HG02571 (cell line): Measurements from ENCODE around the gene CERS6.
"Not testable (repeated sequence)": the region's sequence is repeated elsewhere in the genome, so short reads cannot be mapped to it uniquely, and the experiment has no call there.

Experiments used
- ATAC-seq: cut with Tn5 transposase; IDR thresholded peaks from one replicate; pipeline ENCODE4 v1.9.1; 2021; ENCODE audit warnings: mild to moderate bottlenecking, moderate library complexity; ENCODE audit not compliant: unreplicated experiment

Gene CERS6

DNA sequence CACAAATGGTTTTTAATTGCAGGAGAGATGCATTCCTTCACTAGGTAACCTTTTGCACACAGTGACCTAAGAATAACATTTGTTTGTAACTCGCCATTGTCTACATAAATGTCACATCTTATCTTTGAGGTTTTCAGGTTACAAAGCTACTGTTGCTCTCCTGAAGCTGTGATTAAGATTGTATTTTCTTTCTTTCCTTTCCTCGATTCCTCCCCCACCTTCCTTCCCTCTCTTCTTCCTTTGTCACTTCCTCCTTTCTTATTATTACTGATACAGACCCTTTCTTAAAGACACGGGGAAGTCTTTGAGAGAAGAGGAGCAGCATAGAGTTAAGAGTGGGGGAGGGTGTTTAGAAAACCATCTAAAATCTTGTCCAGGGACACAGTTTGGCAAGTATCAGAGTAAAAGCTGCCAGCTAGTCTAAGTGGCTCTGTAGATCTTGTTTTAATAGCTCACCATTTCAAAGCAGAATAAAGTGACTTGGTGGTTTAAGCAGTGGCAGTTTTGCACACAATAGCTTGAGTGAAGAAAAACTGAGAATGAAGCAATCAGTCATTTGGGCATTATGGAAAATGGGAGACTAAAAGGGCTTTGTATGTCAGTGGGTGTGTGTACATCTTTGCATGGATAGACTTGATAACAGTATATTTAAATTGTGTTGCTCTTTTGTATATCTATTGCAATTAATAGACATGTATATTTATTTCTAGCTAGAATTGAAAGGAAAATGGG lies 10.9 kb downstream of the CERS6 start:
- ATAC-seq = no peak

DNA sequence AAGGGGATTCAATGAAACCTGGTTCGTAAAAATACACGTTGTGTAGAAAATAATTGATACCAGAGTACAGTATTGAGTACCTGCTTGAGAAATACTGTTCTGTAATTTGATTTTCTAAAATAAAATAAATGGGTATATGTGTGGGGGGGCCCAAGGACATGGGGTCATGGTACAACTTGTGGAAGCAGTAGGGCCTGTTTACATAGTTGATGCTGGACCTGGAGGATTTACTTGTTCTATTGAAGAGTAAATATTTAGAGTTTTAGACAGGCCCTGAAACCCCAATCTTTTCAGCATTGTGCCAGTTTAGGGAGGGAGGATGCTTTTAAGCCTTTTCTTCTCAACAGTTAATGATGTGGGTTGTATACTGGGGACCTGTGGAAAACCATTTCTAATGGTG lies 11.7 kb downstream of the CERS6 start:
- ATAC-seq = no peak

DNA sequence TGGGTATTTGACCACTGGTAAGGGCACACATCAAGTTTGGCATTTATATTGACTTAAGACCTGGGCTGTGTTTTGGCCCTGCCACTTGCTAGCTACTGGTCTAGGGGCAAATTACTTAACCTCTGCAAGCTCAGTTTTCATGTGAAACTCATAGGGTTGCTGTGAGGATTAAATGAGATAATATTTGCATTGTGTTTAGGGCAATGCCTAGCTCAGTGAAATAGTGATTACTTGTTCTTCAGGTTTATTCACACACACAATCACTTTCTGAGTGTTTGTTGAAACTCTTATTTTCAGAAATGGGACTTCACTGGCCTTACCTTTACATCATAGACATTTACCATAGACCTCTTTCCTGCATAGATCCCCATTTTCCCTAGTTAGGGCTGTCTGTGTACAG lies 12.3 kb downstream of the CERS6 start:
- no peak for ATAC-seq

DNA sequence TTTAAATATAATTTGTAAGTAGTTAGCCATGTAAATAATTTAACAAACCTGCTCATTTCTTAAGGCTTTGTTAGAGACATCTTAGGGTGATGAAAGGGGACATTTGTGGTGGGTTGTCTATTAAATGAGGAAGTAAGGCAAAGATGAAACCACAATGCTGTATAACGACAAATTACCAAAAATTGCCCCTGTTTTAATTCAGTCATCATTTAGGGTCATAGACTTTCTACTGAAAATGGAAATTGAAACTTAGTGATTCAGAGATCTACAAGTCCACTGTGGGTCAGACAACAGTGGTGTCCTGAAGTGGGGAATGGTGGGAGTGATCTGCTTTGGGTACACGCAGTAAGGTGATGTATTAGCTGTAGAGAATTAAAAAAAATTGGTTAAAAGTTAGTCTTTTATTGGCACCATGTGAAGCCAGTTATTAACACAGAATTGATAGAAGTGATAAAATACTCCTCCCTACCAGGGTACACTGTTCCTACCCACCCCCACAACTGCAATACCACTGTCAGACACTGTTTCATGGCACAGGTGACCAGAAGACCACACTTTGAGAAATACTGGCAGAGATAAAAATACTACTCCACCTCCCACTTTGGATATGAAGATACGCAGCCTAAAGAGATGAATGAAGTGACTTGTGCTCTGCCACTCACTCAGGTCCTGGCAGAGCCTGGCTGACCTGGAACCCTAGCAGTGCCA lies 13.4 kb downstream of the CERS6 start:
- ATAC-seq = no peak

DNA sequence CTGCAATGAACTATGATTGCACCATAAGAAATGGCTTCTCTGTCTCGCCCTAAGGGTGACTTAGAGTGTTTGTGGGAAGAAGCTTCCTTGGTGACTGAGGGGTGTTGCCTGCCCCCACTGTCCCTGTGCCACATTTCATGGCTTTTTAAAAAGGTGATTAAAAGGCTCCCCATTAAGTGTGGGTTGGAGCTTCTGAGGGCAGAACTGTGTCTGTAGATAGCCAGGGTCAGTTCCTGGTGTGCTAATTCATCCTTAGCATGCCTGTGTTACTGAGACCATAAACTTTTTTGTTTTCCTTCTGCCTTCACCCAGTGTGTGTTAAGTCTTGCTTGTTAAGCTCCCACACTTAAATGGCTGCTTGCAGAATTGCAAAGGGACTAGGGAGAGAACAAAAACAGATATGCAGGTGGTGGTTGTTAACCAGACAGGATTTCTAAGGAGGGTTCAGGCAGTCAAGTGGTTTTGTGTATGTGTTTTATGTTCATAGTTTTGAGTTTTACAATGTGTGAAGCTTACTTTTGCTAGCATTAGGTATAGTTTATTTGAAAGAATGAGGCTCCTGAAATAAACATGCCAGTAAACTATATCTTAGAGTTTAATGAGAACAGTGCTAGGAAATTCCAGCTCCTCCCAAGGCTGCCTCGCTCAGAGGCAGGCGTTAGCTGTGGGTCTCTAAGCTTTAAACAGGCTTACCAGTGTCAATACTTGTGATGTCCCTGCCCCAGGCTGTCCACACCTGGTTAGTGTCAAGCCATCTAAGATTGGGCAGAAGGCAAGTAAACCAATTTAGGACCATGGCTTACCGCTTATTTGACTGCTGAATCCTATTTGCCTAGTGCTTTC lies 14.5 kb downstream of the CERS6 start:
- peak; percentile 61 for ATAC-seq

DNA sequence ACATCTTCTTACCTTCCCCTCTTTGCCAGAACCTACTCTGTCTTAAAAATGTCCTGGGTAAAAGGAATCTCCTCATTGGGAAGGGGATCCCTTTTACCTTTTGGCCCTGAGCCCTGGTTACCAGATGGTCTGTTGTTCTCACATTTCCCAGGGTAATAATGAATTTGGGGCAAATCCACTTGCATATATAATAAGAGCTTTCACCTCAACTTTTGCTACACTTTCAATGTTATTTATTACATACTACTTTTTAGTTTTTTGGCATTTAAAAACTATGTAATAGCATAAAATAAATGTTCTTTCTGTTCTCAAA lies 15.0 kb downstream of the CERS6 start:
- no peak for ATAC-seq

DNA sequence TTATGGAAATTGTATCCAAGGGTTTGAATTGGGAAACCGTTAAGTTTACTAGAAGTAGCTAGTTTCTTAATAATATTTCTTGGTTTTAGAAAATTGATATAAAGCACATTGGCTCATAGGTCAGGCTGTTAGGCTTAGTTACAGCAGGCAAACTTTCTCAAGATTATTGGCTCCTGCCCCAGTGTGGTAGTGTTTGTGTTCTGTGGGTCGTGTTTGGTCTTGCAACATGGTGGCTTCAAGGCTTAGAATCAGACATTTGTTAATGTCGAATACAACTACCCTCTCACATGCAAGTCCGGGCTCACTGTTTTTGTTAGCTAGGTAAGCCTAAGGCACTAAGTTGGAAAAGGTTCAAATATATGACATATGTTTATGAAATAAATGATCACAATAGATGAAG lies 19.6 kb downstream of the CERS6 start:
- no peak for ATAC-seq

DNA sequence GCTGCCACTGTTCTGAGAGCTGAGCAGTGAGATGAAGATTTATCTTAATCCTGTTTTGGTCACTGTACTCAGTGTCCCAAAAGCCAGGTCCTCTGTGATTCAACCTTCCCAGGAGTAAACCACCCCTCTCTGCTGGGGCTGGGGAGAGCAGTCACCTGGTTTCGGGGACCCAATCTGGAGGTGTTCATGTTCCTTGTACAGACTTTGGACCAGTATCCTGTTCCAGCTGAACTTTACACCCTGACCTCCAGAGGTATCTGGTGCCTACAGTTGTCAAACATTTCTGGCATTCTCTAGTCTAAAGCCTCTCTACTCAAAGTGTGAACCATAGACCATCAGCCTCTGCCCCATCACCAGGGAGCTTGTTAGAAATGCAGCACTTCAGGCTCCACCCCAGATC lies 22.1 kb downstream of the CERS6 start:
- no peak for ATAC-seq

DNA sequence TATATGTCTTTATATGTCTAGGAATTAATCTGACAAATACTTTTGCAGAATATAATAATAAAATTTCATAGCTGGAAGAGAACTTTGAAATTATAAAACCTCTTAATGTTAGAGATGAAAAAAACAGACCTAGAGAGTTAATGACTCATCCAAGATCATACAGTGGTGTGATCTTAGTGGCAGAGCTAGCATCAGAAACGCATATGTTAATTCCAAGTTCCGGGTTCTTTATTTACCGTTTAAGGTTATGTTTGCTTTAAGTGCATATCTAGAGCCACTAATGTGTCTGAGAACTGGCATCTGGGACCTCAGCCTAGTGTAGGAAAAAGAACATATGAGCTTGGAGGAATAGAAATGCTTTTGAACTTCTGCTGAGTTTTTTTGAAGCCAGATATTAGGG lies 24.3 kb downstream of the CERS6 start:
- no peak for ATAC-seq

DNA sequence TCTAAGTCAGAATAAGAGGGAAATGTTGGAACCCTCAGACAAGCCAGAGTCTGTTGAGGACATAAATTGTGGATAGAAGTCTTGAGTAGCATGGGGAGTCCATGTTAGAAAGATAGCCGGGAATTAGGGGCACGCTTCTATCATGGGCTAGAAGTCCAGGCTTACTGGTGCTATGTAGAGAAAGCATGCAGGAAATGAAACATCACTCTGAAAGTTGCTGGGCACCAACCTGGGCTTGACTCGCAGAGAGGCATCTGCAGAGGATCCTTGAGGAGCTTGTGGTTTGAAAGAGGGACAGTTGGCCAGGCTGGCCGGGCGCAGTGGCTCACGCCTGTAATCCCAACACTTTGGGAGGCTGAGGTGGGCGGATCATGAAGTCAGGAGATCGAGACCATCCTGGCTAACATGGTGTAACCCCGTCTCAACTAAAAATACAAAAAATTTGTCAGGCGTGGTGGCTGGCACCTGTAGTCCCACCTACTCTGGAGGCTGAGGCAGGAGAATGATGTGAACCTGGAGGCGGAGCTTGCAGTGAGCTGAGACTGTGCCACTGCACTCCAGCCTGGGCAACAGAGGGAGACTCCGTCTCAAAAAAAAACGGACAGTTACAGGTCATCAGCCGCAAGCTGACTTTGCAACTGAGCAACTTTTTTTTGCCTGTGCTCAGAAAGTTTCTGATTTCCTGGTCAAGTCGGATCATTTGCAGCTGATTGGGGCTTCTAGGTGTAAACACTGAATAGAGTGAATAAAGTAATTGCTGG lies 24.9 kb downstream of the CERS6 start:
- ATAC-seq = no peak

DNA sequence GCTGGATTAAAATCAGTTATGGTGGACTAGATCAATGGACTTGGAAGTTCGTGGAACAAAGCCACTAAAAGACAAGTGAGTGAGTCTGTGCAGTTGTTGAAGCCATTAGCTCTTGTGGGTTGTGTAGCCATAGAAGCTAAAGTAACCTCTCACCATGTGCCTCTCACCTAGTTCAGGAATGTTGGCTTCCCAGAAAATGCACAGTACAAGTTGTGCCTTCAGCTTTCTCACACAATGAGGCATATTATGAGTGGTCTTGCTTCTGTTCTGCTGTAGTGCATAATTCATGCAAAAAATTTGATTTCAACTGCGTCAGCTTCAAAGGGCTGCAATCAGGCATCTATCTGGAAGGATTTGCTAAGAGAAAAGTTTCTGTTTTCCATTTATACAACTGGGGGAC lies 26.2 kb downstream of the CERS6 start:
- no peak for ATAC-seq

DNA sequence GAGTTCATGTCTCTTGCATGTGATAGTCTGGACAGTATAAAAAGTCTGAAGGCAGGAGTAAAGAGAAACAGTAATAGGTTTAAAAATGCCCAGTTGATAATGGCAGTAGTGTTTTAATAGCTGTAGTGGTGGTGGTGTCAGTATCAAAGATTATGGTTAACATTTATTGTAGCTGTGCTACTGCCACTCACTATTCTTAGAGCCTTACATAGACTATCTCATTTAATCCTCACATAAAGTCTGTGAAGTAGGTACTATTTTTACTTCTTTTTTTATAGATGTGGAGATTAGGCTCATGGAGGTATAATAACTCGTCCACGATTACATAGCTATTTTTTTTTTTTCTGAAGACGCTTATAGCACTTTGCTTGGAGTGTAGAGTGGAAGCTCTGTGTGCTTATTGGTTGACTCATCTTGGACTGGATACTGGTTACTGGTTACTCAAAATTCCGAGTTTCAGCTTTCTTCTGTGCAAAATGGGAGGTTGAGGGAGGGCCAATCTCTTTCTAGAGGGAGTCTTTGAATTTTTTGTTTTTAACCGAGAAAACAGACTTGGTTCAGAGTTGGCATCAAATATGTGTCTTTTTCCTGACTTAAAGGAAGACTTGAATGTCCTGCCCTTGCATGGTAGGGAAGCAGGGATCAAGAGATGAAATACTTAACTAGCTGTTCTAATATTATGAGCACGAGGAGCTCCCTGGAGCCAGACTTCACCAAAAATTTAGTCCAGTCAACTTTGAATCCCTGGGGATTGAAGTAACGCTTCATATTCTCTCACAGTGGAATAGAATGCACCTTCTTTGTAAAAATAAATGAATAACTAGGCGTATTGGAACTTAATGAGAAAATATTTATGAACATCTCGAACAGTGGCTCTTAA lies 27.1 kb downstream of the CERS6 start:
- ATAC-seq = no peak

DNA sequence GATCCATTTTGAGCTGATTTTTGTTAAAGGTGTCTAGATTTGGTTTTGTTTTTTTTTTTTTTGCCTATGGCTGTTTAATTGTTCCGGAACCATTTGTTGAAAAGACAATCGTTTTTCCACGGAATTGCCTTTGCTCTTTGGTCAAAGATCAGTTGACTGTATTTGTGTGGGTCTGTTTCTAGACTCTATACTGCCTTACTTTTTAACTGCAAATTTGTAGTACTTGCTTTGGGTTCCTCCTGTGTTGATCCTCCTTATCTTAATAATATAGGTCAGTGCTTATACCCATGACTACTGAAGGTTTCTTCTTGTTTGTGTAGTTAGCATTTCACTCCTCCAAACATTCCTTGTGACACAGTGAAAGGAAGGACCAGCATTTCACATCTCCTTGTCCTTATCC lies 30.4 kb downstream of the CERS6 start:
- no peak for ATAC-seq

DNA sequence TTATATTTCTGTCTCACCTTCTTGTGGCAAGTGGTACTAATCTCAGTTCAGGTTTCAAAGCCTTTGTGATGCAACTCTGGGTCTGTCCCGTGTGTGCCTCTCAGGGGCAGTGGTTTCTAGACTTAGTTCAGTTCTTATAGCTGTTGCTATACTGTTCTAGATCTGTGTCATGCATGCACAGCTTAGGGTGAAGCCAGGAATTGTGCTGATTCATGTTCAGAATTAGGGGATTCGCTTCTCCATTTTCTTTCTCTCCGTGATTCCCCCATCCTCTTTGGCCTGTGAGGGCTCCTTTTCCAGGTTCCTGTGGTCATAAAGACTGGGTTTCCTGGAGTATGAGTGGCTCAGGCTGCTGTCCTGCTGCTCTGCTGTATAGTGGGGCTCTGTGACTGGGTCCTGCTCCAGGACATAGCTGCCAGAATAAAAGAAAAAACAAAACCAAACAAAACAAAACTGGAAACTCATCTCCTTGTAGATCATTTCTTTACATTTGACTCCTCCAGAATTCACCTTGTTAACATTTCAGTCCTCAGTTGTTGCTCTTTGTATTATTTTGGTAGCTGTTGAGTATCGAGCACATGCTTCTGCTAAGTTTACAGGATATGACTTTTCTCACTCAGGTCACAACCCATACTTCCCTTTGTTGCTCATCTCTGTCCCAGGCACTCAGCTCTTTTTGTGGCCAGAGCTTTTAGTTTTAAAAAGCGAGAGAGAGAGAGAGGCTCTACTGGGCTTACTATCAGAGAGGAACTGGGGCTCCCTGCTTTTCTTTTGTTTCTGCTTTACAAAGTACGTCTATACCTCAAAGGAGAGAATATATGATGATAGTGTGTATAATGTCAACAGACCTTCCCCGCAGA lies 34.2 kb downstream of the CERS6 start:
- ATAC-seq = peak; percentile 93

DNA sequence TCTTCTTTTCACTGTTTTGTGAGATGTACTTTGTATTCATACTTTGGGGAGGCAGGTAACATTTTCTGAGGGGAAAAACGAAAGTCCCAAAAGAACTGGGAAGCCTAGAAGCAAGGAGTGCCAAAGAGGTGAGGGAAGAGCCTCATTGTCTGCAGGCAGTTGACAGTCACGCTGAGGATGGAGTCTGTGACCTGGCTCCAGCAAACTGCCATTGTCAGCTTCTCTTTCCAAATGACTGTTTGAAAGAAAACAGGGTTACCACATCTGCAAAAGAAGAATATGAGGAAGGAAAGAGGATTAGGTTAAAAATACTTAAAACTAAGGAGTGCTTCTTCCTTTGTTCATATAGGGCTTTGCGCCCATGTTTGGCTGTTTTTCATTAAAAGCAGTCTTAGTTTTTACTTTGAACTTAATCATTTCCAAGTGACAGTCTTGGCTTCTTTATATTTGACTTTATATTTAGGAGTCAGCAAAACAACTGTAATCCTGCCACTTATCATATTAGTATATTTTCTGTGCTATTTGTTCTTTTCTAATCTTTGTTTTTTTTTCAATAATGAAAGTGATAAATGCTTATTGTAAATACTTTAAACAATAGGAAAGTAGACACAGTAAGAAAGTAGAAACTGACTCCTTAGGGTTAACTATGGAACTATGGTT lies 35.0 kb downstream of the CERS6 start:
- no peak for ATAC-seq

DNA sequence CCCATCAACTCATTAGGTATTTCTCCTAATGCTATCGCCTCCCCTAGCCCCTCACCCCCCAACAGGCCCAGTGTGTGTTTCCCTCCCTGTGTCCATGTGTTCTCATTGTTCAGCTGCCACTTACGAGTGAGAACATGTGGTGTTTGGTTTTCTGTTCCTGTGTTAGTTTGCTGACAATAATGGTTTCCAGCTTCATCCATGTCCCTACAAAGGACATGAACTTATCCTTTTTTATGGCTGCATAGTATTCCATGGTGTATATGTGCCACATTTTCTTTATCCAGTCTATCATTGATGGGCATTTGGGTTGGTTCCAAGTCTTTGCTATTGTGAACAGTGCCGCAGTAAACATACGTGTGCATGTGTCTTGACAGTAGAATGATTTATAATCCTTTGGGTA lies 35.7 kb downstream of the CERS6 start:
- not testable (repeated sequence) for ATAC-seq

DNA sequence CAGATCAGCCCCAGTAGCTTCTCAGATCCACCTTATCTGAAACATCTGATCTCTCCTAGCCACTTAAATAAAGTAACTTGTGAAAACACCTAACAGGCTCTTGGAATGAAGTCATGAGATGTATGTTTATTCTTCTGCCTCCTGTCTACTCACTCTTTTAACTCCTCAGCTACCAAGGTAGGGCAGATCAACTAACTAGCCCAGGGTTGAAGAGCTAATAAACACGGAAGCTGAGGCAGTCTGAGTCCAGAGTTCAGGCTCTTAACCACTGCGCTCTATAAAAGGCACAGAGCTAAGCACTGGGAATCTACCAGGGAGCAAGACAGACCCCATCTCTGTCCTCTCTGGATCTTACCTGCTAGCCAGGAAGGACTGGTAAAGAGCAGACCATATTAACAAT lies 37.1 kb downstream of the CERS6 start:
- not testable (repeated sequence) for ATAC-seq

DNA sequence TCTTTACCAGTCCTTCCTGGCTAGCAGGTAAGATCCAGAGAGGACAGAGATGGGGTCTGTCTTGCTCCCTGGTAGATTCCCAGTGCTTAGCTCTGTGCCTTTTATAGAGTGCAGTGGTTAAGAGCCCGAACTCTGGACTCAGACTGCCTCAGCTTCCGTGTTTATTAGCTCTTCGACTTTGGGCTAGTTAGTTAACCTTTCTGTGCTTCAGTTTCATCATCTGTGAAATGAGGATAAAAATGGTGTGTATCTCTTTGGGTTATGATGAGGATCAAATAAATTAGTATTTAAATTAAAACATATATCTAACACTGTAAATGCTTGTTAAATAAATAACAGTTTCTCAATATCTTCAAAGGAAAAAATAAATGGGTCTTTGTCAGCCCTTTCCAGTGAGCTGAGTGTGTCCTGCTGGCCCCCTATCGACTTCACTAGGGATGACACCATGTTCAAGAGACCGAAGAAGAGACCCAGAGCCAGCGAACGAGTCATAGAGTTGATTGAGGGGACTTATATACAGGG lies 38.2 kb downstream of the CERS6 start:
- no peak for ATAC-seq

DNA sequence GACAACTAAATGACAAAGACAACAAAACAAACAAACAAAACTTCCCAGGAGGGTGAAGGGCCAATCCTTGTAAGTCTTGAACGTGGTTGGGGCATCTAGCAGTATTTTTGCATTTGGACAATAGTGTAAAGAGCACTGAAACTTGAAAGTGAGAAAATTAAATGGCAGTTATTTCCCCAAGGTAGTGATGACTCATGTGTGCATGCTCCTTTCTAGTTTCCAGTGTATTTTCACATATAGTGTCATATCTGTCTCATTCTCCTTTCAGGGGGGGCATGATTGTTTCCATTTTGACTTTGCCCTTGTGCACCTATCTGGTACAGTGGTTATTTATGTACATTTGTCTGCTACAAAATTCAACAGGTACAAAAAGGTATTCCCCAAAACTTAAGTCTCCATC lies 39.5 kb downstream of the CERS6 start:
- ATAC-seq = peak; percentile 86
